ENCODE measurements around the gene TEDC2. TPM values are rescaled to one million over a fixed set of nuclear protein-coding genes. Genes with fewer than 3 reads are reported as not detected.

TEDC2 gene
- total RNA-seq, 1 donor from 2014 or later: 12.0 TPM

- TF ChIP-seq CTCF (IDR thresholded peaks at IDR 0.05; ENCODE audit: insufficient read depth, low read length, poor library complexity, severe bottlenecking): no peak
- no peaks in the 10 kb centered on the region for H3K36me3 ChIP-seq (ENCODE audit: control insufficient read depth, insufficient read depth, low read length)
- H3K27me3 ChIP-seq (ENCODE audit: control insufficient read depth, insufficient read depth, low read length): no peaks in the 10 kb centered on the region
- no peak overlapping the region for H3K4me3 ChIP-seq (ENCODE audit: low read depth, low read length)
- DNase-seq (ENCODE audit: low read depth): no peak
Measured at GRCh38 chr16:2425008-2425518, 34.8 kb upstream of the TEDC2 start.

- Histone ChIP-seq H3K36me3 (ENCODE audit: control insufficient read depth, insufficient read depth, low read length) (no peaks in the 10 kb centered on the region), H3K4me3 (ENCODE audit: low read depth, low read length) (no peak overlapping the region), H3K27me3 (ENCODE audit: control insufficient read depth, insufficient read depth, low read length) (no peaks in the 10 kb centered on the region)
- no peak for DNase-seq (ENCODE audit: low read depth)
- no peak for TF ChIP-seq CTCF (IDR thresholded peaks at IDR 0.05; ENCODE audit: insufficient read depth, low read length, poor library complexity, severe bottlenecking)
Measured at GRCh38 chr16:2425825-2426430, 34.0 kb upstream of the TEDC2 start.

GRCh38 chr16:2426941-2427361 lies 33.0 kb upstream of the TEDC2 start:
- no peak overlapping the region for H3K4me3 ChIP-seq (ENCODE audit: low read depth, low read length)
- no peak for TF ChIP-seq CTCF (IDR thresholded peaks at IDR 0.05; ENCODE audit: insufficient read depth, low read length, poor library complexity, severe bottlenecking)
- DNase-seq (ENCODE audit: low read depth): no peak

GRCh38 chr16:2427526-2427925 lies 32.4 kb upstream of the TEDC2 start:
- no peak for DNase-seq (ENCODE audit: low read depth)
- no peak for TF ChIP-seq CTCF (IDR thresholded peaks at IDR 0.05; ENCODE audit: insufficient read depth, low read length, poor library complexity, severe bottlenecking)
- no peaks in the 10 kb centered on the region for H3K36me3 ChIP-seq (ENCODE audit: control insufficient read depth, insufficient read depth, low read length)
- no peaks in the 10 kb centered on the region for H3K27me3 ChIP-seq (ENCODE audit: control insufficient read depth, insufficient read depth, low read length)
- no peak overlapping the region for H3K4me3 ChIP-seq (ENCODE audit: low read depth, low read length)

More at GRCh38 chr16:2426941-2427361, 33.0 kb upstream of the TEDC2 start:
- Histone ChIP-seq H3K27me3 (ENCODE audit: control insufficient read depth, insufficient read depth, low read length) (no peaks in the 10 kb centered on the region), H3K36me3 (ENCODE audit: control insufficient read depth, insufficient read depth, low read length) (no peaks in the 10 kb centered on the region)

GRCh38 chr16:2428051-2428783 lies 31.7 kb upstream of the TEDC2 start:
- TF ChIP-seq CTCF (IDR thresholded peaks at IDR 0.05; ENCODE audit: insufficient read depth, low read length, poor library complexity, severe bottlenecking): peak; percentile 50
- Histone ChIP-seq H3K36me3 (ENCODE audit: control insufficient read depth, insufficient read depth, low read length) (no peaks in the 10 kb centered on the region), H3K27me3 (ENCODE audit: control insufficient read depth, insufficient read depth, low read length) (no peaks in the 10 kb centered on the region), H3K4me3 (ENCODE audit: low read depth, low read length) (peak overlapping the region; percentile 66)
- DNase-seq (ENCODE audit: low read depth): no peak
